Panc1 (cell line): Measurements from ENCODE around the gene PARVB. TPM values are rescaled to one million over a fixed set of nuclear protein-coding genes. Genes with fewer than 3 reads are reported as not detected.

Source experiments
- ATAC-seq: fragments of 200-7000 bp; cut with Tn5 transposase; 2 replicates; pipeline ENCODE4 v1.9.1; 2020; ENCODE audit warnings: mild to moderate bottlenecking, moderate library complexity
- BruUV-seq: library from RNA; stranded (reverse); fragments of 400-500 nt; replicated peaks from 2 replicates; lab custom pipeline; 2021; lab: Mats Ljungman, UMichigan
- CTCF ChIA-PET: fragments of 300-600 bp; sonication (Branson Sonifier 250); formaldehyde crosslinking; loops from one replicate; lab custom pipeline; 2022; ENCODE audit warnings: antibody characterized with exemption; lab: Charles Lee
- POLR2A ChIA-PET: fragments of 300-600 bp; sonication (Branson Sonifier 250); formaldehyde crosslinking; loops from one replicate; lab custom pipeline; 2022; ENCODE audit warnings: antibody characterized with exemption; lab: Charles Lee
- DNase-seq: peaks from one replicate; pipeline ENCODE4 v3.0.0-alpha.2; 2010; ENCODE audit warnings: low read depth, low spot score
- H3K27ac ChIP-seq: 2 replicates; pipeline ENCODE4 v1.5.1; 2011; ENCODE audit warnings: mild to moderate bottlenecking, low read length, inconsistent platforms
- H3K27me3 ChIP-seq: fragments of 200-500 bp; sonication (Bioruptor generic); 2 replicates; pipeline ENCODE4 v1.6.0; 2014; ENCODE audit warnings: low read length, inconsistent platforms; ENCODE audit not compliant: control insufficient read depth, insufficient read depth
- H3K36me3 ChIP-seq: fragments of 200-500 bp; sonication (Bioruptor generic); 2 replicates; pipeline ENCODE4 v1.5.1; 2014; ENCODE audit warnings: inconsistent platforms, mild to moderate bottlenecking, low read length, moderate library complexity; ENCODE audit not compliant: control insufficient read depth, insufficient read depth
- H3K4me1 ChIP-seq: 2 replicates; pipeline ENCODE4 v1.5.1; 2011; ENCODE audit warnings: inconsistent platforms, mild to moderate bottlenecking, low read length, moderate library complexity; ENCODE audit not compliant: control insufficient read depth, insufficient read depth
- H3K4me3 ChIP-seq, 2 experiments: 2 replicates each; pipeline ENCODE4 v1.5.1; 2011 to 2012; ENCODE audit warnings: low read depth in 2 of 2, low read length in 2 of 2, mild to moderate bottlenecking in 2 of 2, inconsistent platforms in 1 of 2, moderate library complexity in 1 of 2
- H3K9me3 ChIP-seq: fragments of 200-500 bp; sonication (Bioruptor generic); 2 replicates; pipeline ENCODE4 v1.5.1; 2014; ENCODE audit warnings: low read depth, mild to moderate bottlenecking, inconsistent platforms, low read length, moderate library complexity; ENCODE audit not compliant: control insufficient read depth, insufficient read depth
- CTCF ChIP-seq: fragments of 450-650 bp; IDR thresholded peaks from 2 replicates; pipeline ENCODE4 v1.5.1; 2017; ENCODE audit warnings: mild to moderate bottlenecking
- POLR2AphosphoS5 ChIP-seq: IDR thresholded peaks from 2 replicates; pipeline ENCODE4 v1.6.1; 2012; ENCODE audit warnings: mild to moderate bottlenecking, low read depth, low read length, moderate library complexity
- REST ChIP-seq, 2 experiments: IDR thresholded peaks; 2 replicates each; pipeline ENCODE4 v1.6.1; 2011 to 2012; ENCODE audit warnings: low read depth in 2 of 2, control low read depth in 1 of 2, low read length in 1 of 2, mild to moderate bottlenecking in 1 of 2, moderate library complexity in 1 of 2; ENCODE audit not compliant: insufficient read depth in 1 of 2
- SIN3A ChIP-seq: IDR thresholded peaks from 2 replicates; pipeline ENCODE4 v1.6.1; 2012; ENCODE audit warnings: low read depth, mild to moderate bottlenecking, low read length, moderate library complexity, borderline replicate concordance; ENCODE audit not compliant: insufficient read depth
- TCF7L2 ChIP-seq: IDR thresholded peaks from 2 replicates; pipeline ENCODE4 v1.6.1; 2011; ENCODE audit warnings: mild to moderate bottlenecking, low read depth, low read length, inconsistent platforms
- in situ Hi-C: cut with HindIII; loops from 2 replicates; pipeline ENCODE4 v1.10.0; 2016; ENCODE audit warnings: low sequenced_read_pairs, low pct_unique_long_range_greater_than_20kb
- intact Hi-C: fragments of 100-400 bp; cut with micrococcal nuclease; formaldehyde crosslinking; loops from one replicate; pipeline ENCODE4 v1.10.0; 2022; ENCODE audit not compliant: unreplicated experiment
- total RNA-seq: library from RNA; stranded (reverse); gene quantifications from one replicate; pipeline ENCODE4 v1.2.1, GENCODE V29; 2021; ENCODE audit not compliant: unreplicated experiment

PARVB gene
- total RNA-seq, 1 experiment from 2014 or later: 28.1 TPM

GRCh38 chr22:44159811-44160210, 135.7 kb downstream of the PARVB start:
- no TSS peak for BruUV-seq
- CTCF ChIA-PET: no interaction called here
- intact Hi-C loops (no loop called here), in situ Hi-C loops (no loop called here)
- H3K4me1 ChIP-seq: no peaks in the 10 kb centered on the region
- no peak for ATAC-seq
- TF ChIP-seq REST (IDR thresholded peaks at IDR 0.05; ENCODE audit: insufficient read depth in 1 of 2, low read depth in 2 of 2, low read length in 1 of 2) (no peak), POLR2AphosphoS5 (no peak), TCF7L2 (no peak)
- H3K27me3 ChIP-seq: no peaks in the 10 kb centered on the region
- no peak overlapping the region for H3K27ac ChIP-seq
- POLR2A ChIA-PET: no interaction called here
- no peak overlapping the region for H3K4me3 ChIP-seq
- H3K9me3 ChIP-seq: no peaks in the 10 kb centered on the region
- no peak for DNase-seq
- no peaks in the 10 kb centered on the region for H3K36me3 ChIP-seq

- ATAC-seq (no peak), DNase-seq (no peak)
- ChIA-PET CTCF (no interaction called here), POLR2A (no interaction called here)
- no TSS peak for BruUV-seq
- Histone ChIP-seq H3K27me3 (no peaks in the 10 kb centered on the region), H3K36me3 (no peaks in the 10 kb centered on the region), H3K4me3 (no peak overlapping the region), H3K4me1 (no peaks in the 10 kb centered on the region), H3K27ac (no peak overlapping the region), H3K9me3 (no peaks in the 10 kb centered on the region)
- intact Hi-C loops (no loop called here), in situ Hi-C loops (no loop called here)
- no peak for TF ChIP-seq REST (IDR thresholded peaks at IDR 0.05; ENCODE audit: insufficient read depth in 1 of 2, low read depth in 2 of 2, low read length in 1 of 2)
- TF ChIP-seq POLR2AphosphoS5: no peak
- no peak for TF ChIP-seq TCF7L2
- TF ChIP-seq SIN3A: no peak
Measured at GRCh38 chr22:44160421-44160820, 136.3 kb downstream of the PARVB start.

GRCh38 chr22:44161673-44162072, 137.6 kb downstream of the PARVB start:
- intact Hi-C loops (no loop called here), in situ Hi-C loops (no loop called here)
- ChIA-PET CTCF (no interaction called here), POLR2A (no interaction called here)
- TF ChIP-seq SIN3A (no peak), CTCF (no peak), REST (IDR thresholded peaks at IDR 0.05; ENCODE audit: insufficient read depth in 1 of 2, low read depth in 2 of 2, low read length in 1 of 2) (no peak), POLR2AphosphoS5 (no peak), TCF7L2 (no peak)
- Histone ChIP-seq H3K4me3 (no peak overlapping the region), H3K27ac (no peak overlapping the region), H3K4me1 (no peaks in the 10 kb centered on the region), H3K27me3 (no peaks in the 10 kb centered on the region), H3K9me3 (no peaks in the 10 kb centered on the region), H3K36me3 (no peaks in the 10 kb centered on the region)
- BruUV-seq: no TSS peak
- ATAC-seq (no peak), DNase-seq (no peak)
